ENCODE data around the gene GPR37L1. TPM values are rescaled to one million over a fixed set of nuclear protein-coding genes. Genes with fewer than 3 reads are reported as not detected.
"Not testable (repeated sequence)": the region's sequence is repeated elsewhere in the genome, so short reads cannot be mapped to it uniquely, and the experiment has no call there.

Gene GPR37L1
- total and polyA plus RNA-seq, 7 experiments from 2014 or later, result 0.02 to 0.09 TPM; not detected in 5

- no peaks in the 10 kb centered on the region for H3K9me3 ChIP-seq (ENCODE audit: control insufficient read depth in 2 of 3, low read length in 3 of 3)
- H3K4me3 ChIP-seq (ENCODE audit: low read length), result peak overlapping the region; percentile 98
- no peaks in the 10 kb centered on the region for H3K36me3 ChIP-seq (ENCODE audit: control insufficient read depth in 2 of 3, insufficient read depth in 3 of 3, low read length in 3 of 3)
- DNase-seq, result no peak
- H3K4me1 ChIP-seq (ENCODE audit: control insufficient read depth in 2 of 2, insufficient read depth in 2 of 2, low read length in 2 of 2), result peaks cover 64 to 69% of the 10 kb centered on the region in 2 donors
- Mint-ChIP-seq H3K4me3 (peak overlapping the region; percentile 29 to 99 (median 80)), H3K27me3 (no peaks in the 10 kb centered on the region), H3K27ac (peak overlapping the region in 6 of 9 donors; percentile 17 to 98 (median 78)), H3K4me1 (peaks cover 39 to 83% (median 75%) of the 10 kb centered on the region in 7 donors), H3K36me3 (peaks cover 0 to 16% (median 0%) of the 10 kb centered on the region in 5 donors), H3K9me3 (no peaks in the 10 kb centered on the region)
- no peak overlapping the region for H3K27ac ChIP-seq (ENCODE audit: low read depth, low read length)
- no peaks in the 10 kb centered on the region for H3K27me3 ChIP-seq (ENCODE audit: control insufficient read depth in 2 of 2, insufficient read depth in 2 of 2, low read length in 2 of 2)
- CTCF ChIA-PET, result interaction anchor here (1.2 to 1.8 kb wide), 3 partner anchors 9 to 180 kb away, joined by 3 to 5 read pairs (median 4); no protein-coding TSS in a partner anchor
- no peak for ATAC-seq
- intact Hi-C loops (cut with micrococcal nuclease), result loop anchor here (1.0 to 10.0 kb wide), 6 partner anchors 8 to 1161 kb away; partner anchors contain the start of genes CYB5R1 (in 1 of the 2), PCAT6 (in 1 of the 2) and TMEM183A (in 1 of the 2)
- POLR2A ChIA-PET, result interaction anchor here (0.9 to 4.3 kb wide), 3 partner anchors 11 to 188 kb away, joined by 3 to 54 read pairs (median 12); partner anchors contain the start of gene ARL8A
Measured at GRCh38 chr1:202163281-202164270, 40.9 kb downstream of the GPR37L1 start.

GRCh38 chr1:202164271-202165037 lies 41.7 kb downstream of the GPR37L1 start:
- Histone ChIP-seq H3K36me3 (ENCODE audit: control insufficient read depth in 2 of 3, insufficient read depth in 3 of 3, low read length in 3 of 3) (no peaks in the 10 kb centered on the region), H3K4me1 (ENCODE audit: control insufficient read depth in 2 of 2, insufficient read depth in 2 of 2, low read length in 2 of 2) (peaks cover 55 to 60% of the 10 kb centered on the region in 2 donors), H3K27me3 (ENCODE audit: control insufficient read depth in 2 of 2, insufficient read depth in 2 of 2, low read length in 2 of 2) (no peaks in the 10 kb centered on the region), H3K27ac (ENCODE audit: low read depth, low read length) (peak overlapping the region; percentile 34), H3K9me3 (ENCODE audit: control insufficient read depth in 2 of 3, low read length in 3 of 3) (no peaks in the 10 kb centered on the region), H3K4me3 (ENCODE audit: low read length) (peak overlapping the region; percentile 43)
- Mint-ChIP-seq H3K27me3 (no peaks in the 10 kb centered on the region), H3K27ac (peak overlapping the region; percentile 51 to 82 (median 74)), H3K9me3 (no peaks in the 10 kb centered on the region), H3K36me3 (peaks cover 0 to 7% (median 0%) of the 10 kb centered on the region in 5 donors), H3K4me3 (peak overlapping the region; percentile 56 to 99 (median 68)), H3K4me1 (peaks cover 30 to 74% (median 67%) of the 10 kb centered on the region in 7 donors)
- ATAC-seq (peak; percentile 88), DNase-seq (peak in 8 of 9 donors; percentile 80 to 89 (median 84))
- POLR2A ChIA-PET, result no interaction called here
- intact Hi-C loops (cut with micrococcal nuclease), result loop anchor here (1.0 to 10.0 kb wide), 6 partner anchors 9 to 1160 kb away; partner anchors contain the start of genes CYB5R1 (in 1 of the 2), PCAT6 (in 1 of the 2) and TMEM183A (in 1 of the 2)
- CTCF ChIA-PET, result interaction anchor here (1.8 kb wide), 1 partner anchor 9 kb away, joined by 7 read pairs; no protein-coding TSS in a partner anchor

GRCh38 chr1:202165267-202165941 lies 42.7 kb downstream of the GPR37L1 start:
- Mint-ChIP-seq H3K36me3 (peaks cover 0 to under 1% (median 0%) of the 10 kb centered on the region in 5 donors), H3K27ac (peak overlapping the region; percentile 31 to 84 (median 74))
- POLR2A ChIA-PET, result interaction anchor here (1.0 kb wide), 1 partner anchor 9 kb away, joined by 3 read pairs; no protein-coding TSS in a partner anchor

GRCh38 chr1:202165942-202166843 lies 43.5 kb downstream of the GPR37L1 start:
- H3K27ac ChIP-seq (ENCODE audit: low read depth, low read length), result no peak overlapping the region
- CTCF ChIA-PET, result interaction anchor here (0.6 to 1.8 kb wide), 5 partner anchors 7 to 1154 kb away, joined by 3 to 7 read pairs (median 5); no protein-coding TSS in a partner anchor
- Mint-ChIP-seq H3K4me1 (peaks cover 21 to 65% (median 57%) of the 10 kb centered on the region in 7 donors), H3K9me3 (no peaks in the 10 kb centered on the region), H3K27ac (peak overlapping the region in 4 of 9 donors; percentile 31 to 84 (median 56)), H3K27me3 (no peaks in the 10 kb centered on the region), H3K36me3 (no peaks in the 10 kb centered on the region), H3K4me3 (peak overlapping the region in 7 of 10 donors; percentile 0 to 99 (median 38))
- no peaks in the 10 kb centered on the region for H3K36me3 ChIP-seq (ENCODE audit: control insufficient read depth in 2 of 3, insufficient read depth in 3 of 3, low read length in 3 of 3)
- H3K9me3 ChIP-seq (ENCODE audit: control insufficient read depth in 2 of 3, low read length in 3 of 3), result no peaks in the 10 kb centered on the region
- DNase-seq, result no peak
- intact Hi-C loops (cut with micrococcal nuclease), result loop anchor here (2.0 to 10.0 kb wide), 3 partner anchors 19 to 1159 kb away; partner anchors contain the start of gene TMEM183A (in 1 of the 2)
- no peak for ATAC-seq
- H3K4me1 ChIP-seq (ENCODE audit: control insufficient read depth in 2 of 2, insufficient read depth in 2 of 2, low read length in 2 of 2), result peaks cover 48 to 51% of the 10 kb centered on the region in 2 donors
- H3K4me3 ChIP-seq (ENCODE audit: low read length), result no peak overlapping the region
- no peaks in the 10 kb centered on the region for H3K27me3 ChIP-seq (ENCODE audit: control insufficient read depth in 2 of 2, insufficient read depth in 2 of 2, low read length in 2 of 2)
- POLR2A ChIA-PET, result interaction anchor here (1.0 to 1.2 kb wide), 2 partner anchors 10 to 22 kb away, joined by 3 read pairs; partner anchors contain the start of gene ARL8A

More at GRCh38 chr1:202165267-202165941, 42.7 kb downstream of the GPR37L1 start:
- Histone ChIP-seq H3K4me3 (ENCODE audit: low read length) (peak overlapping the region; percentile 43), H3K9me3 (ENCODE audit: control insufficient read depth in 2 of 3, low read length in 3 of 3) (no peaks in the 10 kb centered on the region), H3K27me3 (ENCODE audit: control insufficient read depth in 2 of 2, insufficient read depth in 2 of 2, low read length in 2 of 2) (no peaks in the 10 kb centered on the region), H3K27ac (ENCODE audit: low read depth, low read length) (peak overlapping the region; percentile 17), H3K4me1 (ENCODE audit: control insufficient read depth in 2 of 2, insufficient read depth in 2 of 2, low read length in 2 of 2) (peaks cover 55 to 59% of the 10 kb centered on the region in 2 donors), H3K36me3 (ENCODE audit: control insufficient read depth in 2 of 3, insufficient read depth in 3 of 3, low read length in 3 of 3) (no peaks in the 10 kb centered on the region)
- H3K4me3 Mint-ChIP-seq, result peak overlapping the region; percentile 24 to 99 (median 66)
- peak in 1 of 9 donors; percentile 73 for DNase-seq
- no peak for ATAC-seq
- no peaks in the 10 kb centered on the region for H3K27me3 Mint-ChIP-seq
- intact Hi-C loops (cut with micrococcal nuclease), result loop anchor here (2.0 to 10.0 kb wide), 3 partner anchors 19 to 1159 kb away; partner anchors contain the start of gene TMEM183A (in 1 of the 2)
- H3K9me3 Mint-ChIP-seq, result no peaks in the 10 kb centered on the region
- CTCF ChIA-PET, result interaction anchor here (0.6 to 1.8 kb wide), 3 partner anchors 10 to 1155 kb away, joined by 3 to 7 read pairs (median 3); no protein-coding TSS in a partner anchor
- peaks cover 26 to 68% (median 64%) of the 10 kb centered on the region in 7 donors for H3K4me1 Mint-ChIP-seq

- H3K27ac ChIP-seq (ENCODE audit: low read depth, low read length); H3K27me3 Mint-ChIP-seq; ATAC-seq; H3K36me3 ChIP-seq (ENCODE audit: control insufficient read depth in 2 of 3, insufficient read depth in 3 of 3, low read length in 3 of 3); H3K4me3 ChIP-seq (ENCODE audit: low read length); H3K27me3 ChIP-seq (ENCODE audit: control insufficient read depth in 2 of 2, insufficient read depth in 2 of 2, low read length in 2 of 2); H3K9me3 ChIP-seq (ENCODE audit: control insufficient read depth in 2 of 3, low read length in 3 of 3); DNase-seq; H3K9me3 Mint-ChIP-seq; H3K36me3 Mint-ChIP-seq; H3K4me3 Mint-ChIP-seq: not testable (repeated sequence)
- H3K4me1 ChIP-seq (ENCODE audit: control insufficient read depth in 2 of 2, insufficient read depth in 2 of 2, low read length in 2 of 2), result peaks cover 39 to 43% of the 10 kb centered on the region in 2 donors
- Mint-ChIP-seq H3K27ac (peak overlapping the region in 1 of 9 donors; percentile 53), H3K4me1 (peaks cover 20 to 58% (median 48%) of the 10 kb centered on the region in 7 donors)
- CTCF ChIA-PET, result interaction anchor here (0.6 kb wide), 1 partner anchor 8 kb away, joined by 5 read pairs; no protein-coding TSS in a partner anchor
- intact Hi-C loops (cut with micrococcal nuclease), result loop anchor here (10.0 kb wide), 2 partner anchors 838 to 1158 kb away; partner anchors contain the start of gene TMEM183A (in 1 of the 2)
- POLR2A ChIA-PET, result interaction anchor here (1.2 kb wide), 1 partner anchor 23 kb away, joined by 3 read pairs; the partner anchor contains the start of gene ARL8A
Measured at GRCh38 chr1:202167054-202167453, 44.3 kb downstream of the GPR37L1 start.

Measured in naive thymus-derived CD4-positive, alpha-beta T cell (primary cell).